HL-60 (cell line): ENCODE results near the gene MEIS1.

Experiments used
- DNase-seq, 2 experiments: peaks; one replicate each; pipeline ENCODE4 v3.0.0-alpha.2; 2010 to 2020; ENCODE audit warnings: low read depth in 1 of 2, low spot score in 1 of 2
- H3K27ac ChIP-seq: fragments of 250-450 bp; sonication (Bioruptor Pico); replicated peaks from 2 replicates; pipeline ENCODE4 v1.5.1; 2020; ENCODE audit warnings: mild to moderate bottlenecking, moderate library complexity
- H3K27me3 ChIP-seq: fragments of 250-450 bp; sonication (Bioruptor Pico); 2 replicates; pipeline ENCODE4 v1.5.1; 2021; ENCODE audit warnings: mild to moderate bottlenecking, moderate library complexity; ENCODE audit not compliant: insufficient read depth, poor library complexity, severe bottlenecking
- H3K4me3 ChIP-seq: replicated peaks from 2 replicates; pipeline ENCODE4 v1.5.1; 2011; ENCODE audit warnings: mild to moderate bottlenecking, control low read depth, low read length; ENCODE audit not compliant: insufficient read depth
- CTCF ChIP-seq: IDR thresholded peaks from one replicate; pipeline ENCODE4 v1.5.1; 2011; ENCODE audit warnings: low read length, control low read depth, inconsistent platforms; ENCODE audit not compliant: insufficient read depth
- GABPA ChIP-seq: IDR thresholded peaks from 2 replicates; pipeline ENCODE4 v1.6.1; 2012; ENCODE audit warnings: low read depth
- POLR2AphosphoS5 ChIP-seq: IDR thresholded peaks from 2 replicates; pipeline ENCODE4 v1.6.1; 2012; ENCODE audit warnings: low read depth
- REST ChIP-seq: IDR thresholded peaks from 2 replicates; pipeline ENCODE4 v1.6.1; 2012; ENCODE audit warnings: low read depth; ENCODE audit not compliant: insufficient replicate concordance
- SPI1 ChIP-seq: IDR thresholded peaks from 2 replicates; pipeline ENCODE4 v1.6.1; 2012; ENCODE audit warnings: low read depth, mild to moderate bottlenecking, borderline replicate concordance

MEIS1 gene

GRCh38 chr2:66562304-66562685, 127.4 kb downstream of the MEIS1 start:
- Histone ChIP-seq H3K27ac (no peak overlapping the region), H3K27me3 (no peaks in the 10 kb centered on the region), H3K4me3 (no peak overlapping the region)
- TF ChIP-seq REST = no peak
- TF ChIP-seq SPI1 = no peak
- no peak for TF ChIP-seq CTCF
- no peak for DNase-seq

- DNase-seq = no peak
- Histone ChIP-seq H3K4me3 (no peak overlapping the region), H3K27me3 (no peaks in the 10 kb centered on the region), H3K27ac (no peak overlapping the region)
- no peak for TF ChIP-seq SPI1
- TF ChIP-seq GABPA = no peak
- no peak for TF ChIP-seq CTCF
- no peak for TF ChIP-seq POLR2AphosphoS5
- no peak for TF ChIP-seq REST
Observed at GRCh38 chr2:66563473-66563872, 128.5 kb downstream of the MEIS1 start.

GRCh38 chr2:66565291-66565690, 130.4 kb downstream of the MEIS1 start:
- Histone ChIP-seq H3K27me3 (no peaks in the 10 kb centered on the region), H3K27ac (no peak overlapping the region), H3K4me3 (no peak overlapping the region)
- TF ChIP-seq CTCF (no peak), POLR2AphosphoS5 (no peak), REST (no peak), SPI1 (no peak), GABPA (no peak)
- DNase-seq = no peak
